ENCODE measurements around the gene SCFD2.

GRCh38 chr4:53267026-53267425 lies 98.8 kb downstream of the SCFD2 start:
- TF ChIP-seq, protein P1, sequence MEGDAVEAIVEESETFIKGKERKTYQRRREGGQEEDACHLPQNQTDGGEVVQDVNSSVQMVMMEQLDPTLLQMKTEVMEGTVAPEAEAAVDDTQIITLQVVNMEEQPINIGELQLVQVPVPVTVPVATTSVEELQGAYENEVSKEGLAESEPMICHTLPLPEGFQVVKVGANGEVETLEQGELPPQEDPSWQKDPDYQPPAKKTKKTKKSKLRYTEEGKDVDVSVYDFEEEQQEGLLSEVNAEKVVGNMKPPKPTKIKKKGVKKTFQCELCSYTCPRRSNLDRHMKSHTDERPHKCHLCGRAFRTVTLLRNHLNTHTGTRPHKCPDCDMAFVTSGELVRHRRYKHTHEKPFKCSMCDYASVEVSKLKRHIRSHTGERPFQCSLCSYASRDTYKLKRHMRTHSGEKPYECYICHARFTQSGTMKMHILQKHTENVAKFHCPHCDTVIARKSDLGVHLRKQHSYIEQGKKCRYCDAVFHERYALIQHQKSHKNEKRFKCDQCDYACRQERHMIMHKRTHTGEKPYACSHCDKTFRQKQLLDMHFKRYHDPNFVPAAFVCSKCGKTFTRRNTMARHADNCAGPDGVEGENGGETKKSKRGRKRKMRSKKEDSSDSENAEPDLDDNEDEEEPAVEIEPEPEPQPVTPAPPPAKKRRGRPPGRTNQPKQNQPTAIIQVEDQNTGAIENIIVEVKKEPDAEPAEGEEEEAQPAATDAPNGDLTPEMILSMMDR (IDR thresholded peaks at IDR 0.05): no peak
- TF ChIP-seq POLR2A (IDR thresholded peaks at IDR 0.05): no peak
